ENCODE data around the gene LARP6.
"Not testable (repeated sequence)": the region's sequence is repeated elsewhere in the genome, so short reads cannot be mapped to it uniquely, and the experiment has no call there.

The LARP6 gene

GRCh38 chr15:70853973-70854665 lies at the start of gene LARP6:
Gene LARP6 (minus strand): TSS chr15:70854157. CDS start chr15:70854088, 69 bp downstream.
- in situ Hi-C loops (cut with MboI; ENCODE audit: low sequenced_read_pairs), result no loop called here

GRCh38 chr15:70902107-70902506 lies 48.1 kb upstream of the LARP6 start:
- in situ Hi-C loops (cut with MboI; ENCODE audit: low sequenced_read_pairs), result no loop called here

GRCh38 chr15:70892912-70893560 lies 39.1 kb upstream of the LARP6 start:
- in situ Hi-C loops (cut with MboI; ENCODE audit: low sequenced_read_pairs), result no loop called here

- in situ Hi-C loops (cut with MboI; ENCODE audit: low sequenced_read_pairs), result no loop called here
These were observed 38.3 kb upstream of the LARP6 start, which contains the start of the genes LRRC49 and THAP10 for GRCh38 chr15:70892002-70892911. Gene LRRC49 (plus strand): TSS chr15:70892826. CDS start chr15:70892895, 69 bp downstream. Gene THAP10 (minus strand): TSS chr15:70892433. CDS start chr15:70892272, 161 bp downstream.

- in situ Hi-C loops (cut with MboI; ENCODE audit: low sequenced_read_pairs), result no loop called here
These were observed 28.4 kb upstream of the LARP6 start for GRCh38 chr15:70882361-70882760.

- in situ Hi-C loops (cut with MboI; ENCODE audit: low sequenced_read_pairs), result no loop called here
These were observed 26.8 kb upstream of the LARP6 start for GRCh38 chr15:70880781-70881180.

- in situ Hi-C loops (cut with MboI; ENCODE audit: low sequenced_read_pairs), result no loop called here
These were observed 25.4 kb upstream of the LARP6 start for GRCh38 chr15:70879401-70879800.

- in situ Hi-C loops (cut with MboI; ENCODE audit: low sequenced_read_pairs), result no loop called here
These were observed 22.7 kb upstream of the LARP6 start for GRCh38 chr15:70876683-70877082.

GRCh38 chr15:70876011-70876410 lies 22.1 kb upstream of the LARP6 start:
- in situ Hi-C loops (cut with MboI; ENCODE audit: low sequenced_read_pairs), result no loop called here

- in situ Hi-C loops (cut with MboI; ENCODE audit: low sequenced_read_pairs), result no loop called here
These were observed 21.2 kb upstream of the LARP6 start for GRCh38 chr15:70875001-70875782.

GRCh38 chr15:70873232-70874054 lies 19.5 kb upstream of the LARP6 start:
- in situ Hi-C loops (cut with MboI; ENCODE audit: low sequenced_read_pairs), result no loop called here

- in situ Hi-C loops (cut with MboI; ENCODE audit: low sequenced_read_pairs), result not testable (repeated sequence)
These were observed 17.5 kb upstream of the LARP6 start for GRCh38 chr15:70871490-70871889.

- in situ Hi-C loops (cut with MboI; ENCODE audit: low sequenced_read_pairs), result no loop called here
These were observed 16.1 kb upstream of the LARP6 start for GRCh38 chr15:70870051-70870450.

GRCh38 chr15:70869346-70869745 lies 15.4 kb upstream of the LARP6 start:
- in situ Hi-C loops (cut with MboI; ENCODE audit: low sequenced_read_pairs), result no loop called here

- in situ Hi-C loops (cut with MboI; ENCODE audit: low sequenced_read_pairs), result no loop called here
These were observed 14.0 kb upstream of the LARP6 start for GRCh38 chr15:70867911-70868467.

GRCh38 chr15:70866982-70867641 lies 13.2 kb upstream of the LARP6 start:
- in situ Hi-C loops (cut with MboI; ENCODE audit: low sequenced_read_pairs), result no loop called here

- in situ Hi-C loops (cut with MboI; ENCODE audit: low sequenced_read_pairs), result no loop called here
These were observed 9.7 kb upstream of the LARP6 start for GRCh38 chr15:70863450-70864218.

- in situ Hi-C loops (cut with MboI; ENCODE audit: low sequenced_read_pairs), result no loop called here
These were observed 6.0 kb upstream of the LARP6 start for GRCh38 chr15:70859998-70860397.

Measured in HL-60/S4 treated with retinoic acid at 250 ng/mL for 4 days and 3 days (cell line).